Measurements from ENCODE around the gene SMIM24. TPM values are rescaled to one million over a fixed set of nuclear protein-coding genes. Genes with fewer than 3 reads are reported as not detected.
A peak's percentile ranks its signal among the peaks of the same experiment; 100 is the strongest.
"Not testable (repeated sequence)": the region's sequence is repeated elsewhere in the genome, so short reads cannot be mapped to it uniquely, and the experiment has no call there.

SMIM24 gene
- total RNA-seq, 1 donor from 2014 or later, result not detected

DNA sequence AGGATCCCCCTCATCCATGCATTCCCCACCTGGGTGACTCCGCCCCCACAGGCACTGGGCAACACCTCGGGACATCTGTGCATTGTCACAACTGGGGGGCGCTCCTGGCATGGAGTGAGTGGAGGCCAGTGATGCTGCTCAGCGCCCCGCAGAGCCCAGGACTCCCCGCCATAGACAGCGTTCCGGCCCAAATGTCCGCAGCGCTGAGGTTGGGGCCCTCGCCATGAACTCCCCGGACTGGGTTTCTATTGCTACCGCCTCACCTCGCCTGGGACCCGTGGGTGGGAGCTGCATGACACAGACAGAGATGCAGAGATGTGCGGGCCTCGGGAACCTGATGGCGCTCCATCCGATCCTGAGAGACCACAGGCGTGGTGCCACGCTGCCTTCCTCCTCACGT lies 30.4 kb upstream of the SMIM24 start:
- H3K27me3 Mint-ChIP-seq (ENCODE audit: unreplicated experiment), result peaks cover 13% of the 10 kb centered on the region
- H3K27ac Mint-ChIP-seq (ENCODE audit: unreplicated experiment), result no peak overlapping the region
- no peak overlapping the region for H3K4me3 Mint-ChIP-seq (ENCODE audit: unreplicated experiment)
- TF ChIP-seq, protein P1, sequence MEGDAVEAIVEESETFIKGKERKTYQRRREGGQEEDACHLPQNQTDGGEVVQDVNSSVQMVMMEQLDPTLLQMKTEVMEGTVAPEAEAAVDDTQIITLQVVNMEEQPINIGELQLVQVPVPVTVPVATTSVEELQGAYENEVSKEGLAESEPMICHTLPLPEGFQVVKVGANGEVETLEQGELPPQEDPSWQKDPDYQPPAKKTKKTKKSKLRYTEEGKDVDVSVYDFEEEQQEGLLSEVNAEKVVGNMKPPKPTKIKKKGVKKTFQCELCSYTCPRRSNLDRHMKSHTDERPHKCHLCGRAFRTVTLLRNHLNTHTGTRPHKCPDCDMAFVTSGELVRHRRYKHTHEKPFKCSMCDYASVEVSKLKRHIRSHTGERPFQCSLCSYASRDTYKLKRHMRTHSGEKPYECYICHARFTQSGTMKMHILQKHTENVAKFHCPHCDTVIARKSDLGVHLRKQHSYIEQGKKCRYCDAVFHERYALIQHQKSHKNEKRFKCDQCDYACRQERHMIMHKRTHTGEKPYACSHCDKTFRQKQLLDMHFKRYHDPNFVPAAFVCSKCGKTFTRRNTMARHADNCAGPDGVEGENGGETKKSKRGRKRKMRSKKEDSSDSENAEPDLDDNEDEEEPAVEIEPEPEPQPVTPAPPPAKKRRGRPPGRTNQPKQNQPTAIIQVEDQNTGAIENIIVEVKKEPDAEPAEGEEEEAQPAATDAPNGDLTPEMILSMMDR (IDR thresholded peaks at IDR 0.05; ENCODE audit: unreplicated experiment), result no peak
- H3K36me3 Mint-ChIP-seq (ENCODE audit: low read depth, unreplicated experiment), result peaks cover 20% of the 10 kb centered on the region
- H3K9me3 Mint-ChIP-seq (ENCODE audit: unreplicated experiment), result no peaks in the 10 kb centered on the region
- no peak for DNase-seq (ENCODE audit: low spot score)
- H3K4me1 Mint-ChIP-seq (ENCODE audit: unreplicated experiment), result peaks cover 6% of the 10 kb centered on the region

DNA sequence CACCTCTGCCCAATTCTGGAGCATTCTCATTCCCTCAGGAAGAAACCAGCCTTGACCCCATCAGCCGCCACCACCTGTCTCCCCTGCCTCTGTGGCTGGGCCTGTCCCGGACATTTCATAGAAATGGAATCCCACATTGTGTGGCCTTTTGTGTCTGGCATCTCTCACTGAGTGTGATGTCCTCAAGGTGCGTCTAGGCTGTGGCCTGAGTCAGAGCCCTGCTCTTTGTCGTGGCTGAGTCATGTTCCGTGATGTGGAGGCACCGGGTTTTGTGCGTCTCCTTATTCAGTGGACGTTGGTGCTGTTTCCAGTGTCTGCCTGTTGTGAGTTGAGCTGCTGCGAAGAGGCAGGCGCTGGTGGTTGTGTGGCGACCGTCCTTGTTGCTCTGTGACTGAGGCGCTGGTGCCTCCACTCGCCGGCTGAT lies 29.3 kb upstream of the SMIM24 start:
- H3K27me3 Mint-ChIP-seq (ENCODE audit: unreplicated experiment), result peaks cover 14% of the 10 kb centered on the region
- TF ChIP-seq, protein P1 (IDR thresholded peaks at IDR 0.05; ENCODE audit: unreplicated experiment), result no peak
- no peaks in the 10 kb centered on the region for H3K9me3 Mint-ChIP-seq (ENCODE audit: unreplicated experiment)
- peak overlapping the region; percentile 30 for H3K27ac Mint-ChIP-seq (ENCODE audit: unreplicated experiment)
- H3K36me3 Mint-ChIP-seq (ENCODE audit: low read depth, unreplicated experiment), result peaks cover 19% of the 10 kb centered on the region
- no peak for DNase-seq (ENCODE audit: low spot score)
- H3K4me1 Mint-ChIP-seq (ENCODE audit: unreplicated experiment), result peaks cover 9% of the 10 kb centered on the region
- H3K4me3 Mint-ChIP-seq (ENCODE audit: unreplicated experiment), result peak overlapping the region; percentile 39

DNA sequence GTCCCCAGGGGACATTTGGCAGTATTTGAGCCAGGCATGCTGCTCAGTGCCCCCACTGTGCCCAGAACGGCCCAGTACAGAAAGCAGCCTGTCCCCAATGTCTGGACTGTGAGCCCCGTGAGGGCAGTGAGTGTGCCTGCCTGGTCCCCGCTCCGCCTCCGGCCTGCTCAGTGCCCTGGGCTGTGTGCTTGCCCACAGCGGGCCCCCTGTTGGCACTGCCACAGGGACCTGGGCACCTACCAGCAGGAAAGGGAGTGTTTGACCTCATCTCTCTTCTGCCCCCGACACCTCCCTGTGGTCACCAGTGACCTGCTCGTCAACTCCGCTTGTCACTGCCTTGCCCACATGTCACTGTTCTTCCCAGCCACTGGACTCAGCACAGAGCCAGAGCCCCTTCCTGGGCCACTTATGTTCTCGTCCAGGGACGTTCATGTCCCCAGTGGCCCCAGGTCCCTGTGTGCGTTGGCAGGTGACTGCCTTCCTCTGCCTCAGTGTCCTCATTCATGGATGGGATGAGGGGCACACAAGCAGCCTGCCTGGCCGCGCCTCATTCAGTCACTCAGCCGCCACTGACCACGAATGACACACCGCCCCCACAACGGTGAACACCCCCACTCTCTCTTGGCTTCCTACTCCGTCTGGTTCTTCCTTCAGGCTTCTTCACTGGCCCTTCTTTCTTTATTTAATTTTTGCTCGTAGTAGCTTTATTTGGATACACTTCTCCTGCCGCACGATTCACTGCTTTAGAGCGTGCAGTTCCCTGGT lies 28.6 kb upstream of the SMIM24 start:
- no peaks in the 10 kb centered on the region for H3K9me3 Mint-ChIP-seq (ENCODE audit: unreplicated experiment)
- H3K4me1 Mint-ChIP-seq (ENCODE audit: unreplicated experiment), result peaks cover 11% of the 10 kb centered on the region
- peaks cover 14% of the 10 kb centered on the region for H3K27me3 Mint-ChIP-seq (ENCODE audit: unreplicated experiment)
- DNase-seq (ENCODE audit: low spot score), result no peak
- peaks cover 15% of the 10 kb centered on the region for H3K36me3 Mint-ChIP-seq (ENCODE audit: low read depth, unreplicated experiment)
- peak overlapping the region; percentile 39 for H3K4me3 Mint-ChIP-seq (ENCODE audit: unreplicated experiment)
- H3K27ac Mint-ChIP-seq (ENCODE audit: unreplicated experiment), result no peak overlapping the region
- TF ChIP-seq, protein P1 (IDR thresholded peaks at IDR 0.05; ENCODE audit: unreplicated experiment), result no peak

DNA sequence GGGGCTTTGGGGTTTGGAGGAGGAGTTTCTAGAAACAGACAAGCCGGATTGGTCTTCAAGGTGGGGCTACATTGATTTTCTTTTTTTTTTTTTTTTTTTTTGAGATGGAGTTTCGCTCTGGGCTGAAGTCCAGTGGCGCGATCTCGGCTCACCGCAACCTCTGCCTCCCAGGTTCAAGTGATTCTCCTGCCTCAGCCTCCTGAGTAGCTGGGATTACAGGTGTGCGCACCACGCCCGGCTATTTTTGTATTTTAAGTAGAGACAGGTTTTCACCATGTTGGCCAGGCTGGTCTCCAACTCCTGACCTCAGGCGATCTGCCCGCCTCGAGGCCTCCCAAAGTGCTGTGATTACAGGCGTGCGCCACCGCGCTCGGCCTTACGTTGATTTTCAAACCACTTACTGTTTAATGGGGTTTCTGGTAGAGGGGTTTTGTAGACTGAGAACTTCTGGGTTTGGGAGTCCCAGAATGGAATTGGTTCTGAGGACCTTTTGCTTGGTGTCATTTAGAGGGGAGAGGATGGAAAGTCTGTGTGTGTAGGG lies 27.9 kb upstream of the SMIM24 start:
- H3K27me3 Mint-ChIP-seq (ENCODE audit: unreplicated experiment), result peaks cover 14% of the 10 kb centered on the region
- peaks cover 11% of the 10 kb centered on the region for H3K4me1 Mint-ChIP-seq (ENCODE audit: unreplicated experiment)
- H3K27ac Mint-ChIP-seq (ENCODE audit: unreplicated experiment); H3K9me3 Mint-ChIP-seq (ENCODE audit: unreplicated experiment); DNase-seq (ENCODE audit: low spot score): not testable (repeated sequence)
- H3K4me3 Mint-ChIP-seq (ENCODE audit: unreplicated experiment), result peak overlapping the region; percentile 42
- peaks cover 15% of the 10 kb centered on the region for H3K36me3 Mint-ChIP-seq (ENCODE audit: low read depth, unreplicated experiment)

DNA sequence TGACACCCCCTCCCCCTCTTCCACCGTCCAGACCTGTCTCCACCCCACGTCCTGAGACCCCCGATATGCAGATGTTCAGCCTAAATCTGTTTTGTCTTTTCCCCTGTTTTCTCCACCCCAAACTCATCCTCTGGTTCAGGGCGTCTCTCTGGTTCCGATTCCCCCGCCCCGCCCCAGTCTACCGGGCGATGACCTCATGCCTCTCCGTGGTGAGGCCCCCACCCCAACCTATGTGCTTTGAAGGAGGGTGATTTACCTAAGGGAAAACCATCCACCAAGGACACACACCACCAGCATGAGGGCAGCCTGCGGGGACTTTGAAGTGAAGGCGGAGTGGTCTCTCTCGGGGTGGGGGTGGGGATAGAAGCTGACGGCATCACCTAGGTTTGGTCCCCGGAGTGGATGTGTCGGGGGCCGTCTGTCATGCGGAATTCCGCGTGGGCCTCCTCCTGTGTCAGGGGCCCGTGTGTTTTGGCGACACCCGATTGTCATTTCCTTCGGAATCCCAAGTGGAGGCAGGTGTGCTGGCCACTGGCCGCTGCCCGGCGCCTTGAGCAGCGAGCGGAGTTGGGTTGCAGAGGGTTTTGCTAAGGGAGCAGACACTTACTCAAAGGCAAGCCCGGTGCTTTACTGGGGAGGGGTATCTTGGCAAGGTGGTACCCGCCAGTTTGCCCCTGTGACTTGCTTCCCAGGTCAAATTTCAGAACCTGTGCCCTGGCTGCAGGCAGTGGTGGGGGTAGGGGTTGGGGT lies 27.2 kb upstream of the SMIM24 start:
- Mint-ChIP-seq H3K27ac (ENCODE audit: unreplicated experiment) (peak overlapping the region; percentile 67), H3K9me3 (ENCODE audit: unreplicated experiment) (no peaks in the 10 kb centered on the region), H3K4me3 (ENCODE audit: unreplicated experiment) (peak overlapping the region; percentile 96), H3K4me1 (ENCODE audit: unreplicated experiment) (peaks cover 11% of the 10 kb centered on the region), H3K27me3 (ENCODE audit: unreplicated experiment) (peaks cover 14% of the 10 kb centered on the region), H3K36me3 (ENCODE audit: low read depth, unreplicated experiment) (peaks cover 15% of the 10 kb centered on the region)
- TF ChIP-seq, protein P1 (IDR thresholded peaks at IDR 0.05; ENCODE audit: unreplicated experiment), result no peak
- no peak for DNase-seq (ENCODE audit: low spot score)

Measured in endothelial cell (in vitro differentiated cells).